HUES6 (cell line): ENCODE results near the gene HLA-DPB1.

ENCODE experiments used
- H3K27ac ChIP-seq: 2 replicates; pipeline ENCODE4 v1.7.0; 2013; ENCODE audit warnings: low read depth, mild to moderate bottlenecking, low read length, inconsistent platforms
- H3K27me3 ChIP-seq: 2 replicates; pipeline ENCODE4 v1.6.1; 2013; ENCODE audit warnings: low read length; ENCODE audit not compliant: control insufficient read depth, insufficient read depth
- H3K36me3 ChIP-seq: 2 replicates; pipeline ENCODE4 v1.6.1; 2013; ENCODE audit warnings: low read length; ENCODE audit not compliant: control insufficient read depth, insufficient read depth
- H3K4me1 ChIP-seq: 2 replicates; pipeline ENCODE4 v1.6.1; 2013; ENCODE audit warnings: low read length; ENCODE audit not compliant: control insufficient read depth, insufficient read depth
- H3K4me3 ChIP-seq: 2 replicates; pipeline ENCODE4 v1.5.1; 2013; ENCODE audit warnings: low read depth, low read length
- H3K9ac ChIP-seq: one replicate; pipeline ENCODE4 v1.6.1; 2013; ENCODE audit warnings: mild to moderate bottlenecking, low read length
- H3K9me3 ChIP-seq: 2 replicates; pipeline ENCODE4 v1.6.1; 2013; ENCODE audit warnings: low read depth, low read length; ENCODE audit not compliant: control insufficient read depth, insufficient read depth

The HLA-DPB1 gene

DNA sequence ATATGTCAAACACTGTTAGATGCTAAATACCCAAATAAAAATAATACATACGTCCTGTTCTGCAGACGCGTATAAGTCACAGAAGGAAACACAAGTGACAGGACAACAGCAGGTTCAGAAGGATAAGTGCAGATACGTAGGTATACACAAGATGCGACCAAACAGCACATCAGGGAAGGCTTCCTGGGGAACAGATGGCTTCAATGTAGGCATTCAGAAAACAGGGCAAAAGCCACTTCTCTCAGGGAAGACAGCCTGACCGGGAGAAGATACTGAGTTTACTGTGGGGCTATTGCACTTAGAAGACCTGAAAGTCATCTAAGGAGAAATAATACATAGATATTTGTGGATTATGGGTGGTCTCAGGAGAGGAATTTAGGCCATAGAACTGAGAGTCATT is 4.2 kb upstream of the HLA-DPB1 start:
- no peak overlapping the region for H3K9ac ChIP-seq

GRCh38 chr6:33072508-33073100 is 3.2 kb upstream of the HLA-DPB1 start:
- no peak overlapping the region for H3K27ac ChIP-seq

More for the DNA sequence above, 4.2 kb upstream of the HLA-DPB1 start:
- Histone ChIP-seq H3K27me3 (no peaks in the 10 kb centered on the region), H3K4me1 (no peaks in the 10 kb centered on the region), H3K4me3 (no peak overlapping the region), H3K9me3 (no peaks in the 10 kb centered on the region), H3K27ac (no peak overlapping the region), H3K36me3 (no peaks in the 10 kb centered on the region)

GRCh38 chr6:33073431-33073871 is 2.3 kb upstream of the HLA-DPB1 start, which contains the start of gene HLA-DPA1:
Gene HLA-DPA1 (minus strand): TSS chr6:33073649.
- no peak within 1 kb of the TSS for H3K27ac ChIP-seq
- H3K4me3 ChIP-seq: no peak within 1 kb of the TSS
- peaks cover 5% of the 10 kb centered on the region; the same call in 1 of the 2 replicates for H3K27me3 ChIP-seq
- H3K36me3 ChIP-seq: no peaks in the 10 kb centered on the region
- no peak within 1 kb of the TSS for H3K9ac ChIP-seq
- H3K4me1 ChIP-seq: no peaks in the 10 kb centered on the region
- H3K9me3 ChIP-seq: no peaks in the 10 kb centered on the region

More at GRCh38 chr6:33072508-33073100, 3.2 kb upstream of the HLA-DPB1 start:
- Histone ChIP-seq H3K4me3 (no peak overlapping the region), H3K9ac (no peak overlapping the region), H3K36me3 (no peaks in the 10 kb centered on the region), H3K27me3 (peaks cover 1% of the 10 kb centered on the region; the same call in 1 of the 2 replicates), H3K9me3 (no peaks in the 10 kb centered on the region), H3K4me1 (no peaks in the 10 kb centered on the region)

DNA sequence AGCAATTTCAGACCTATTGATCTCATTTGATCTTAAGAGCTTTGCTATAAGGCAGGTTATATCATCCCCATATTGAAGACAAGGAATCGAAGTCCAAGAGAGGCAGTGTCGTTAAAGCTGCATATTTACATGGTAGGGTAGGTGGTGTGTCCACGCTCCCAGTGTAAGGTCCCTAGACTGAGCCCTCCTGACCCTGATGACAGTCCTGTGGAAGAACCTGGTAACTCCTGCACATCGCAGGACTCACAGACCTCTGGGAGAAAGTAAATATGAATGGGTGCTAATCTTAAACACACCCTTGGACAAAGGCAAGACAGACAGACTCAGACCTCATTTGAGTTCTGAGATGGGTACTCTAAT is 602 bp upstream of the HLA-DPB1 start:
- Histone ChIP-seq H3K27ac (no peak overlapping the region), H3K4me1 (no peaks in the 10 kb centered on the region), H3K36me3 (no peaks in the 10 kb centered on the region), H3K9me3 (no peaks in the 10 kb centered on the region), H3K9ac (no peak overlapping the region), H3K4me3 (no peak overlapping the region), H3K27me3 (peaks cover 5% of the 10 kb centered on the region; the same call in 1 of the 2 replicates)

GRCh38 chr6:33076406-33076934 is 680 bp downstream of the HLA-DPB1 start:
- Histone ChIP-seq H3K36me3 (no peaks in the 10 kb centered on the region), H3K27me3 (peaks cover 12% of the 10 kb centered on the region), H3K9ac (no peak overlapping the region), H3K4me1 (0 out of 2 replicates have a peak, but pooled peaks cover 6% of the 10 kb centered on the region), H3K27ac (no peak overlapping the region), H3K9me3 (no peaks in the 10 kb centered on the region), H3K4me3 (no peak overlapping the region)

GRCh38 chr6:33077908-33078307 is 2.1 kb downstream of the HLA-DPB1 start:
- no peak overlapping the region for H3K9ac ChIP-seq
- no peak overlapping the region for H3K4me3 ChIP-seq
- no peaks in the 10 kb centered on the region for H3K9me3 ChIP-seq
- 0 out of 2 replicates have a peak, but pooled peaks cover 6% of the 10 kb centered on the region for H3K4me1 ChIP-seq
- H3K27ac ChIP-seq: no peak overlapping the region
- peaks cover 15% of the 10 kb centered on the region for H3K27me3 ChIP-seq
- H3K36me3 ChIP-seq: no peaks in the 10 kb centered on the region

- Histone ChIP-seq H3K9me3 (no peaks in the 10 kb centered on the region), H3K36me3 (no peaks in the 10 kb centered on the region), H3K4me3 (no peak overlapping the region), H3K27me3 (peaks cover 15% of the 10 kb centered on the region), H3K4me1 (0 out of 2 replicates have a peak, but pooled peaks cover 6% of the 10 kb centered on the region), H3K27ac (no peak overlapping the region), H3K9ac (no peak overlapping the region)
These were observed 2.7 kb downstream of the HLA-DPB1 start for GRCh38 chr6:33078442-33078841.

DNA sequence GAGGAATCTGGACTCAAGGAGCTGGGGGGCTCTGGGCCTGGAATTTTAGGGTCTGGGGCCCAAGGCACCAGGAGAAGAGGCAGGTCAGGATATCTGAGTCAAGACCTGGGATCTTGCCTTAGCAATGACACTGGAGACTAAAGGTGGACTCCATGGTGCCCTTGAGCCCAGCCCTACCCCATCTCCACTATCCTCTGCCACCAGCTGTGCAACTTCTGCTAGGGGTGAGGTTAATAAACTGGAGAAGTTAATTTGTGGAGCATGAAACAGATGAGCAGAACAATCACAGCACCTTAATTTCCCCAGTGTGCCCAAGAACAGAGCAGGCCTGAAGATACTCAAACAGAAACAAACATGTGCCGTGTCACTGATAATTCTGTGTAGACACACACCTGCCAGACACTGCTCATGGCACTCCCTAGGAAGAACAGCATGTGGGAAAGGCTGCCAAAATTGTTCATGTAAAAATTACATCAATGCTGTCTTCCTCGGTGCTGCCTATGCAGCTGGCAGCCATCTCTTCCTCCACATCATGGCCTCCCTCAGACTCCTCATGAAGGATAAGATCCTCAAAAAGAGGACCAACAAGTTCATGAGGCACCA is 3.2 kb downstream of the HLA-DPB1 start:
- Histone ChIP-seq H3K27me3 (peaks cover 15% of the 10 kb centered on the region), H3K36me3 (no peaks in the 10 kb centered on the region), H3K9me3 (no peaks in the 10 kb centered on the region), H3K4me3 (no peak overlapping the region), H3K27ac (no peak overlapping the region), H3K4me1 (0 out of 2 replicates have a peak, but pooled peaks cover 6% of the 10 kb centered on the region), H3K9ac (no peak overlapping the region)

DNA sequence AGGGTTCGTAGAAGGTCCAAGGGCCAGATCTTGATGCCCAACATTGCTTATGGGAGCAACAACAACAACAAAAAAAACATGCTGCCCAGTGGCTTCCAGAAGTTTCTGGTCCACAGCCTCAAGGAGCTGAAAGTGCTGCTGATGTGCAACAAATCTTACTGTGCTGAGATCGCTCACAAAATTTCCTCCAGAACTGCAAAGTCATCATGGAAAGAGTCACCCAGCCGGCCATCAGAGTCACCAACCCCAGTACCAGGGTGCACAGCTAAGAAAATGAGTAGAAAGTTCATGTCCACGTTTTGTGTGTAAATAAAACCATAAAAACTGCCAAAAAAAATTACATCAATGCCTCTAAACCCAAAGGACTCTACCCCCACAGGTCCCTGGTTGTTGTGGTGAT is 3.8 kb downstream of the HLA-DPB1 start:
- Histone ChIP-seq H3K27me3 (peaks cover 15% of the 10 kb centered on the region), H3K9me3 (no peaks in the 10 kb centered on the region), H3K27ac (no peak overlapping the region), H3K4me1 (0 out of 2 replicates have a peak, but pooled peaks cover 6% of the 10 kb centered on the region), H3K36me3 (no peaks in the 10 kb centered on the region), H3K9ac (no peak overlapping the region), H3K4me3 (no peak overlapping the region; the same call in 1 of the 2 replicates)

GRCh38 chr6:33080127-33081089 is 4.6 kb downstream of the HLA-DPB1 start:
- H3K9me3 ChIP-seq: no peaks in the 10 kb centered on the region
- H3K27me3 ChIP-seq: peaks cover 15% of the 10 kb centered on the region
- H3K4me1 ChIP-seq: 0 out of 2 replicates have a peak, but pooled peaks cover 6% of the 10 kb centered on the region
- peaks cover 7% of the 10 kb centered on the region; the same call in 1 of the 2 replicates for H3K36me3 ChIP-seq
- peak overlapping the region; percentile 20 for H3K9ac ChIP-seq
- no peak overlapping the region for H3K27ac ChIP-seq
- H3K4me3 ChIP-seq: peak overlapping the region; percentile 72
